DMS 273 treated with DMSO at 0.1 percent for 48 hours (cell line): Measurements from ENCODE around the gene NPAS2.

Source experiments
- DNase-seq: peaks from one replicate; lab custom pipeline; 2025; lab: John Stamatoyannopoulos, UW

The NPAS2 gene

DNA sequence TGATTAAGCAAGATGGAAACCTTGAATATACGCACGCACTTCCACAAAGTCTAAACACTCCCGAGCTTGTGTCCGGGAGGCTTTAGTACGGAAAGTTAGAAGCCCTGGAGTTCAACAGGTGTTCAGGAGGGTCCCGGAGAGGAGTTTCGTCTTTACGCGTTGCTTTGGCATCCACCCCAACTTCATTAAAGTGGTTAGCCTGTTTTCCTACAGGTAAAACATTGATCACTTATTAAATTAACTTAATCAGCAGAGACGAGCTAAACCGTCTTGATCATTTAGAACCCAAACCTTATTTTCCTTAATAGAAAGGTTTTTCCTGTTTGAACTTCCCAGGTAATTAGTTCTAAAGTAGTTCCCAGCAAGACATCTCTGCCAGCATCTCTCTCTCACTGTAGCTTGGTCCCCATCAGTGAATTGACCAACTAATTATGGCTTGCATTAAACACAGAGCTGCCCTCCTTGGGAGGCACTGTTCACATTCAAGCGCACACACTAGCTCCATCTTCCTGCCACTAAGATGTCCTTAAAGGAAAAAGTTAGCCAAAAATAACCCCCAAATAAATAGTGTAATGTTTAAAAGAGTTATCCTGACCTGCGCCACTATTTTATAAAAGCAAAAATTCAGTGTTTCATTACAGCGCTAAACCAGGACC, 1.4 kb downstream of the NPAS2 start:
- DNase-seq = no peak

- DNase-seq = no peak
Observed at GRCh38 chr2:100821911-100822265, 1.9 kb downstream of the NPAS2 start.

DNA sequence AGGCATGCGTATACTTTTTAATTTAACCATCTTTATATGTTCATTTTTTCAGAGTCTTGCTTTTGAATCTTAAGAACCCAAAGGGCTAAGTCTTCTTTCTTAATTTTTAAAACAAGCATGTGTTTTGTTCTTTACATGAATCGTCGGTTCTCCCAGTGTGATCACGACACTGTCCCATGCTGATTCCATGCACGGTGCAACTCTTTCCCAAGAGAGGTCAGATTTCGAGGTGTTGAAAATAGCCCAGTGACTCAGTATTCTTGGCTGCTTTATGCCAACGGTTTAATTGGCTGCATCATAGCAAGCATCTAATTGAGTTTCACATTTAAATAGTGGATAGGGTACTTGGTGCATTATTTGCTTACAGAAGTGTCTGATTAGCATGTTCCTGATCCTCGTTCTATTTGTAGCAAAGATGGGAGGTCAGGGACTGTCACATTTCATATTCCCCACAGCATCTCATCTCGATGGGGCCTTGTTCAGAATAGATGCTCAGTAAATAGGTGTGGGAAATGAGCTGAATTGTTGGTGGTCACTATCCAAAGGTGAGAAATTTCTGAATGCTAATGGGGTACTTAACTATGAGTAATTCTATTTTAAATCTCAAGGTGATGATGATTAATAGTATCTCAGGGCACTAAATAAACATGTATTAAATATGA, 2.8 kb downstream of the NPAS2 start:
- DNase-seq = no peak

DNA sequence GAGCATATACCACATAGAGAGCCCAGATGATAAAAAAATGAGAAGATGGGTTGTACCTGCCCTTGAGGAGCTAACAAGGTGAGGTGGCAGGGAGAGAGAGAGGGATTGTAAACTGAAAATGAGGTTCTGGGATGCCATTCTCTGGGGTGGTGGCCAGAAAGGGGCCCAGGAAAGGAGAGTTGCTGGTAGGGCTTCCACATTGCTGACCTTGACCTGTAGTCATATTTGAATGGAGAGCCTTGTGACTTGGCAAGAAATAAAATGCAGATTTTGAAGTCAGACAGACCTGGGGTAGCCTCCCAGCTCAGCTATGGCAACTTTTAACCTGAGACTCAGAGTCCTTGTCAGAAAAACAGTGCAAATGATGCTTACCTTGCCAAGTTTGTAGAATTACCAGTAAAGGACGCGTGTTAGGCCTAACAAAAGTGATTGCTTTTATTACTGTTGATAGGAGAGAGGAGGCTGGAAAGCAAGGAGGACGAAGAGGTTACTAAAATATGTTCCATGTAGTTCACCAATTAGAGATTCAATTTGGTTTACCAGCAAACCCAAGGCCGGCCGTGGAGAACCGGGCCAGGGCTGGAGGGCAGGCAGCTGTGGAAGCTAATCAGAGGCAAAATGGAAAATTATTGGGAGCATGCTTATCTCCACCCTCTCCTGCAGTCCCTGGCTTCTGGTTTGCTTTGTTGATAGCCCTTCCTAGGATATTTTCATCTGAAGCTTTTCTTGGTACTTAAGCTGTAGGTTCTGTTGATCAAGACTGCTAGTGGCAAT, 3.9 kb downstream of the NPAS2 start:
- DNase-seq = no peak

- no peak for DNase-seq
Observed at GRCh38 chr2:100824842-100825241, 4.9 kb downstream of the NPAS2 start.

DNA sequence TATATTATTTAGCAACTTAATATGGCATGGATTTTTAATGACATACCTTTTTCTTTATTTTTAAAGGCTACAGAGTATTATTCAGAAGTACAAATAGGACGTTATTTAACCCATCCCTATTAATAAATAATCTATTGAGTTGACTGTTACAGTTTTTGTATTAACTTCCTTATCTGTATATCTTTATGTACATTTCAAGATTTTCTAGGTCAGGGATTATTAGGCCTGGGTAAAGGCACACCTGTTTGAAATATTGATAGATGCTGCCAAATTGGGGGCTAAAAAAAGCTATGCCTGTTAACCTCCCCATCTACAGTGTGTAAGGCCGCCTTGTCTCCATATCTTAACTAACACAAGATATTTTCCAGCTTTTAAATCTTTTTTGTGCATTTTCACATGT, 6.6 kb downstream of the NPAS2 start:
- DNase-seq = no peak

- no peak for DNase-seq
Observed at GRCh38 chr2:100831158-100831750, 11.3 kb downstream of the NPAS2 start.

DNA sequence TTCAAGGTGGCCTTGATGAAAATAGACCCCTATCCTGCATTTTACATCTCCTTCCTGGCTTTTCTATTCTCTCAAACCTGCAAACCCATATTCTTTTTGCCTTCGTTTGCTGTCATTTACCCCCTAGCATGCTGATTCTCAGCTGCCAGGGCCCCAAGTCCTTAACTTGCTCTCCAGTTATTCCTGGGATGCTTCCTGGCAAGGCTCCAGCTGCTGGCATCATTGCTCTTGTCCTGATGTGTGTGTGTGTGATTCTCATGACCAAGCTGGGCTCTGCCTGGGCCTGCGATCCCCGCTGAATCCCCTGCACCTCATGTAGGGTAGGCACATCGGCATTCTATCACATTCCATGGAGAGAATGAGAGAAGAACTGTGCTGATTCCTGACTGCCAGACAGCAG, 11.9 kb downstream of the NPAS2 start:
- DNase-seq = no peak

DNA sequence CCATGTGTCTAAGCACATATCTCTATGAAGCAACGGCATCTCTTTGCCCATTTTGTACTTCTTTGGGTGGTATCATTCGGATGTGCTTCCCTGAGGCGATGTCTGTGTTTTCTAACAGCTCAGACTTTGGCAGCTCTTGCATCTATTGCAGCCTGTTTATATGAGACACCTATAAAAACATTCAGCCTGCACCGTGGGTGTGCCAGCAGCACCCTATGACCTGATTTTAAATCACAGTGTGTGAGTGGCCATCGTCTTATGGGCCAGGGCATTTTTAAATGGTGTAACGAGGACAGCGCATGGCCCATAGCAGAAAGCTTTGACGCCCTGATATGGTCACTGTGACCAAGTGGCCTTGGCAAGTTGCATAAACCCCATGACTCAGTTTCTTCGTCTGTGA, 12.9 kb downstream of the NPAS2 start:
- no peak for DNase-seq

- no peak for DNase-seq
Observed at GRCh38 chr2:100833331-100833730, 13.4 kb downstream of the NPAS2 start.

DNA sequence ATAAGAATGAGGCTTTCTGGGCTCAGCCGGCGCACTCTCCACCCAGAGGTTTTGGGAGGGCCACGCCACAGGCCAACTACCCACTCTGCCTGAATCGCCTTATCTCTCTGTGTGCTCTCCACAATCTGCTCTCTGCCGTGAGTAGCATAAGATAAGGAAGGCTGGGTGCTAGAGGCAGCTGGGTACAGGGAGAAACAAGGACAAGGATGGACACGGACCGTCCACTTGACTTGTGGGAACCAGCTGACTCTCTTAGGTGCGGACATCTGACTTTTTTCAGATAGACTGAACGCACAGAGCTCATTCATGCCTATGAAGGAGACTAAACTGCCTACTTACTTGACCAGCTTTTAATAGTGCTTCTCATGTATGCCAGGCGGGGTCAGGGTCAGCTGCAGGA, 14.3 kb downstream of the NPAS2 start:
- DNase-seq = no peak

DNA sequence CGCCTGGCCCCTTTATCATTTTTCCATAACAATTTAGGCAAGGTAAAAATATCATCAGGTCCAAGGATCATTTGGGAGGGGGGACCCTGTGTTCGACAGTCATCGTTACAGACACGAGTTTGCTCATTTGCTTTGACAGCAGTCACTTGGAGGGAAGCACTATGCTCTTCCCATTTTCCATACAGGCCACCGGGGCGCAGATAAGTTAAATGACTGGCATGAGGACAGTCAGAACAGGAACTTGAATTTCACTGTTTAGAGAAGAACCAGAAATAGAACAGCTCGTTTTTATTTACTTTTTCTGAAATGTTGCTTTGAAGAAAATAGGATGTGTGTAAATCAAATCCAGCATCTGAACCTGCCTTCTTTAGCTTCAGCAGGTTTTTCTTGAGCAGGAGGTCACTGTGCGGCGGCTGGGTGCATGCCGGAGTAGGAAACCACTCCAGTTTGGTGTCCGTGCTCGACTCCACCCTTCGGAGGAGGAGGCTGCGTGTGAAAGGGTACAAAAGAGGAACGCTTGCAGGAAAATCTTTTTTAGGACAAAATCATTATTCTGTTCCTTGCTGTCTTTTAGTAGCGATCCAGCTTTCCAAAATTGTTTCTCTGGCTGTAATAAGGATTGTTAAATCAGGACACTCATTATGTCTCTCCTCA, 15.2 kb downstream of the NPAS2 start:
- no peak for DNase-seq

- DNase-seq = no peak
Observed at GRCh38 chr2:100840519-100840918, 20.6 kb downstream of the NPAS2 start.

DNA sequence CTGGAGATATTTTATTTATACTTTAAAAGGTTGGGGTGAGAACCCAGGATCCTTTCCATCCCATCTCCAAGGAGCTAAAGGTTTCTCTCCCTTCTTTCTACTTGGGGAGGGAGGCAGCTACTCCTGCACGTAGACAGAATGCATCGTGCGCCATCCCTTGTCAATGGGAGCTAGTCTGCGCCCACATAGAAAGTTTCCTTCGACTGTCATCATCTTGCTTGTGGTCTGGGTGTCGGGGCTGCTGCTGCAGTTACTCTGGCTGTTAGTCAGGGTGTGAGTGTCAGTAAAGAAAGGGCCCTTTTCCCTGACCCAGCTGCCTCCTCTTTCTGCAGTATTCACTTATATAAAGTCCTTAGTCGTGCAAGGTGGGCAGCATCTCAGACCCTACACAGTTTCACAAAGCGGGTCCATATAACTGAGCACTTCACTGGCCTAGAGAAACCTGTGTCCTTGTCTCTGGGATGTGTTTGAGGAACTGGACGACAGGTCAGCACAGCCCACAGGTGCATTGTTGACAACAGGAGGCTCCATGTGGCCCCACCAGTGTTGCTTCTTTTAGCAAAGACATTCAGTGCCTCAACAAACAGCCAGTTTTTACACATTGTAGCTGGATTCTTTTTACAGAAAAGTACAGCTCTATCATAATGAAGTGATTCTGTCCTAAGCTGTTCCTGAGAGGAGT, 22.4 kb downstream of the NPAS2 start:
- DNase-seq = no peak

- DNase-seq = no peak
Observed at GRCh38 chr2:100844514-100844913, 24.6 kb downstream of the NPAS2 start.

DNA sequence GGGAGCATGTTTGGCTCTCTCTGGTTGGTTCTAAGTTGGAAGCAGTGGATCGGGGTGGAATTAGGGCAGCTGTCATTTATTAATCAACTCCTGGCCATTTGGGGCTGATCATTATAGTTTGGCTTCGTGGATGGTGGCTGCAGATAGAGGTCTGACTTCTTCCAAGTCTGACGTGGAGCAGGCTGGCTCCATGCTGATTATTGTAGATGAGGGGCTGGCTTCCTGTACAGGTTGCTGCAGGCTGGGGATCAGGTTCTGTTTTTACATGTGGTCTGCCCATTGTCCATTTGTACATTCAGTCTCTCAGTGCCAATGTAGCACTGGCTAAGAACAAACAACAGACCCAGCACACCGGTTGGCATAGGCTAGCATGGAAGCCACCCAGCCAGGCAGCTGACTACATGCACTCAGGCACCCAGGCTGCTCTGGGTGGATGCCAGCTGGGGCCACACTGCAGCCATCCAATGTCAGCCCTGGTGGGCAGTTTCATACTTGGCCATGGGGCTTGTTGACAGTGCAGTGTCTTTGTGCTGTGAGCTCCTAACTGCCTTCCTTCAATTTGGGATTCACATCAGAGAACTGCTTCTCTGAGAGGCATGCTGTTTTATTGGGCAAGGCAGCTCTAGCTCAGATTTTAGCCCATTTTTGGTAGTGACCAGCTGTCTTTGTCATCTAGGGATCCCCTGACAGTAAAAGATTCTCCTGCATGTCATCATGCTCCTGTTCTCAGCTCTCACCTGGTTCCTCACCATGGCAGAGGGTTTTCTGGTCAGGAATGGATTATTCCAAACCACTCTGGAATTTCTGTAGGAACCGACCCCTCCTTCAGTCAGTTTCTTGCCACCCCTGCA, 25.4 kb downstream of the NPAS2 start:
- DNase-seq = no peak

DNA sequence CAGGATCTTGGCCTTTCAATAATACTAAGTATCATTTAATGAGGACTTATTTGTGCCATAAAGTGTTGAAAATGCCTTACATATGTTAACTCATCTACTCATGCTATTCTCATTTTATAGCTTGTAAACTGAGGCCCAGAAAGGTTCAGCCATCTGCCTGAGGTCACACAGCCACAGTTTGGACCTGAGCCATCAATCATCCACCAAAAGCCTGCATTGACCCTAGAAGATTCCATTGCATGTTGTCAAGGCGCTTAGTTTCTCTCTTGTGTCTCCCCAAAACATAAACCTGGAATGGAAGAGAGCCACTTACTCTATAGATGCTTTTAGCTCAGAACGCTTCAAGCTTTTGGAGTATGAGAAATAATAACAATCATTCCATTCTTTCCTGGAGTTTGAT, 26.8 kb downstream of the NPAS2 start:
- DNase-seq = no peak

- DNase-seq = no peak
Observed at GRCh38 chr2:100852447-100852846, 32.5 kb downstream of the NPAS2 start.

- DNase-seq = no peak
Observed at GRCh38 chr2:100852999-100853908, 33.3 kb downstream of the NPAS2 start.
